SKM-1 (cell line): ENCODE results near the gene CEP112.

Source experiments
- DNase-seq: peaks from one replicate; lab custom pipeline; 2025; ENCODE audit not compliant: unreplicated experiment; lab: John Stamatoyannopoulos, UW

Gene CEP112

GRCh38 chr17:65664266-65664665 lies 527.7 kb downstream of the CEP112 start:
- DNase-seq: no peak

GRCh38 chr17:65662196-65662595 lies 529.7 kb downstream of the CEP112 start:
- DNase-seq: no peak

GRCh38 chr17:65660947-65661346 lies 531.0 kb downstream of the CEP112 start:
- no peak for DNase-seq

GRCh38 chr17:65660078-65660477 lies 531.9 kb downstream of the CEP112 start:
- DNase-seq: no peak

- no peak for DNase-seq
These were observed 532.4 kb downstream of the CEP112 start for GRCh38 chr17:65659512-65659911.

- DNase-seq: no peak
These were observed 534.6 kb downstream of the CEP112 start for GRCh38 chr17:65657251-65657828.

GRCh38 chr17:65656390-65657250 lies 535.3 kb downstream of the CEP112 start:
- DNase-seq: no peak

GRCh38 chr17:65655706-65656105 lies 536.2 kb downstream of the CEP112 start:
- DNase-seq: no peak

GRCh38 chr17:65644545-65644944 lies 547.4 kb downstream of the CEP112 start:
- no peak for DNase-seq

GRCh38 chr17:65638221-65638975 lies 553.5 kb downstream of the CEP112 start:
- no peak for DNase-seq

- DNase-seq: no peak
These were observed 554.1 kb downstream of the CEP112 start for GRCh38 chr17:65637786-65638185.

- no peak for DNase-seq
These were observed 557.4 kb downstream of the CEP112 start for GRCh38 chr17:65634533-65634932.

GRCh38 chr17:65633988-65634387 lies 557.9 kb downstream of the CEP112 start:
- DNase-seq: no peak

GRCh38 chr17:65633146-65633881 lies 558.6 kb downstream of the CEP112 start:
- DNase-seq: no peak

- DNase-seq: no peak
These were observed 561.4 kb downstream of the CEP112 start for GRCh38 chr17:65630502-65630901.

- no peak for DNase-seq
These were observed 562.7 kb downstream of the CEP112 start for GRCh38 chr17:65629234-65629690.

GRCh38 chr17:65628644-65629036 lies 563.3 kb downstream of the CEP112 start:
- no peak for DNase-seq

- no peak for DNase-seq
These were observed 563.9 kb downstream of the CEP112 start for GRCh38 chr17:65627891-65628643.

- no peak for DNase-seq
These were observed 564.8 kb downstream of the CEP112 start for GRCh38 chr17:65627108-65627507.

GRCh38 chr17:65626451-65626850 lies 565.5 kb downstream of the CEP112 start:
- no peak for DNase-seq
